Measurements from ENCODE around the gene FBXL7.

Gene FBXL7

DNA sequence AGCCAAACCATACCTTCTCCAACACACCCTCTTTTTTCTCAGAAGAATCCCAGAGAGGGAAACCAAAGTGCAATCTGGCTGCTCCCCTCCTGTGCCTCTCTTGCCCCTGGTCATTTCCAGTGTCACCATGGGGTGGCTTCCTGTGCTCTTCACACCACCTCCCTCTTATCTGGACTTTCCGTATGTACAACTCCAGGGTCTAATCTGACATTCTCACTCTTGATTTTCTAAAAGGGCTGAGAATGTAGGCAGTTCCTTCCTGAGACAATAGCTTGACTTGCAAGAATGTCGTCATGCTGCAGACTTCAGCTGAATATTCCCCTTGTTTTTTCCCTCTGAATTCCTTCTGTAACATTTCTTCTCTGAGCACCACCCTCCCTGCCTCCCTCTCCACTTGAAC, 110.2 kb downstream of the FBXL7 start:
- no peak for DNase-seq (ENCODE audit: low read depth in 1 of 2, low spot score in 1 of 2)

DNA sequence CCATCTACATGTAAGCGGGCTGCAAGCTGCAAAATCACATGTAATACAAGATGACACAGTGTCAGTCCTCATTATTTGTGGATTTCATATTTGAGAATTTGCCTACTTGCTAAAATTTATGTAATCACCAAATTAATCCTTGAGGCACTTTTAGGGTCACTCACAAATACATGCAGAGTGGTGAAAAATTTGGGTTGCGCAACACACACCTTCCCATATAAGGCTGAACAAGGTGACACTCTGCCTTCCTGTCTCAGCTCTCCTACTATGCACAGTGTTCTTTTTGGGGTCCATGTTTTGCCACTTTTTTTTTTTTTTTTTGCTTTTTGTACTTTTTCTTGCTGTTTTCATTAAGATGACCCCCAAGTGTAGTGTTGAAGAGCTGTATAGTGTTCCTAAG, 111.0 kb downstream of the FBXL7 start:
- DNase-seq (ENCODE audit: low read depth in 1 of 2, low spot score in 1 of 2) = no peak

DNA sequence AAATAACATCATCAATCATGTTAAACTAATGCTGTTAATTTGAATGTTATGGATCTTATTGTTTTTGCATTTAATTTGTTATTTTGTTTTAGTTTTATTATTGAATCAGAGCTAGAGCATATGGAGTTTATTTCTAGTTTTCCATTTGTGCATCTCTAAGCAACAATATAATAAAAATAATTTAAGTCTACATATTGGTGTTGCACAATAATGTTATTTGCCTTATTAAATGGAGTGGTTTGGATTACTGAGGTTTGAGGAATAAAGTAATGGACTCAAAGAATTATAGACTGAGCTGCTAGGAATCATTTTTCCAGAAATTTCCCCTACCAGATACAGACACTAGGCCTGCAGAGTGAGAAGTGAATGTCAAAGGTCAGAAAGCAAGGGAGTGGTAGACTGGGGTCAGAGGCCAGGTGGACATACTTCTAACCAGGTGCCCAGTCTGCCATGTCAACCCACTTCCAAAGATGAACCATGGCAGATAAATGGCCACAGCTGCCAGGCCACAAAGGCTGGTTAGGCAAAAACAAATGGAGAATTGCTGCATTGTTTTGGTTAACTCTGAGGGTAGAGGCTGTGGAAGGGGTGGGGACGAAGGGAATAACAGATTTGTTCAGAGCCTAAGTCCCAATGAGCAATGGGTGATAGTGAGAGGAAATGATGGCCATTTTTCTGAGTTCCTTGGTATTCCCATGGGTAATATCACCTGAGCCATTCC, 113.1 kb downstream of the FBXL7 start:
- DNase-seq (ENCODE audit: low read depth in 1 of 2, low spot score in 1 of 2) = no peak

DNA sequence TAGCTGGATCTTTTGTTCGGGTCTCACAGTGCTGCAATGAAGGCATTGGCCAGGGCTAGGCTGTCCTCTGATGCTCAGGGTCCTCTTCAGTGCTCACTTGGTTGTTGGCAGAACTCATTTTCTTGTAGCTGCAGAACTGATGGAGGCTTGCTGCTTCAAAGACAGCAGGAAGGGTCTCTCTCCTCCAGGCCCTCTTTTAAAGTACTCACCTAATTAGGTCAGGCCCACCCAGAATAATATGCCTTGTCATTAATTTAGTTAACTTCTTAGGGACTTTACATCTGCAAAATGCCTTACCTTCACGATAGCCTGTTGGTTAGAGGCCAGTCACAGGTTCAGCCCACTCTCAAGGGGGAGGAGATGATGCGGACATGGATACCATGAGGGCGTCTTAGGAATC, 114.7 kb downstream of the FBXL7 start:
- DNase-seq (ENCODE audit: low read depth in 1 of 2, low spot score in 1 of 2) = no peak

DNA sequence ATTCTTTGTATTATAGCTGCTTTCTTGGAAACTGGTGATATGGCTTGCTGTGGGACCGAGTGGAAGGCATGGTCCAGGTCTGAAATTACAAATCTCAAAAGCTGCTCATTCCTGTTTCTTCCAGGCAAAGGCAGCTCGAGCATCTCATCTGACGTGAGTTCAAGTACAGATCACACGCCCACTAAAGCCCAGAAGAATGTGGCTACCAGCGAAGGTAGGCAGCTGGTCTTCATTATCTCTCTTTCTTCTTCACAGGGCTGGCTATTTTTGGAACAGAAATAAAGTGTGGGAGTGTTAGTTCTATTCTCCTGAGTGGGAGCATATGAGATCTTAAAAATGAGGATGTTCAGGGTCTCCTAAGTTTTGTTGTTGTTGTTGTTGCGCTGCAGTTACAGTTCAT, 115.9 kb downstream of the FBXL7 start:
- no peak for DNase-seq (ENCODE audit: low read depth in 1 of 2, low spot score in 1 of 2)

DNA sequence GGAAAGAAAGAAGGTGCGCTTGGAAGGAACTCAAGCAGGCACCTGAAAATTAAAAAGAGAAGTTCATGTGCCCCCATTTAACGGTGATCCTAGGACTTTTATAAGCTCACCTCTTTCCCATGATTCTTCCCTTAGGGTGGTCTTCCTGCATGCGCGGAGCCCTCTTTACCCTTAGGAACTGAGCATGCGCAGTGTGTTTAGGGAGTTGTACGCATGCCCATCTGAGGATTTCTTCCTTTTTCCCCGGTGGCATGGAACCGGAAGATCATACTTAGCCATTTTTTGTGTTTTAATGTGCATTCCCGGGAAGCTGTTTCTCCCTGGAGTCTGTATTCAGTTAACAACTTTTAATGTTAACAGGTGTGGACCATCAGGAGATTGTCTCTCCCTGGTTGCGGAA, 119.0 kb downstream of the FBXL7 start:
- no peak for DNase-seq (ENCODE audit: low read depth in 1 of 2, low spot score in 1 of 2)

DNA sequence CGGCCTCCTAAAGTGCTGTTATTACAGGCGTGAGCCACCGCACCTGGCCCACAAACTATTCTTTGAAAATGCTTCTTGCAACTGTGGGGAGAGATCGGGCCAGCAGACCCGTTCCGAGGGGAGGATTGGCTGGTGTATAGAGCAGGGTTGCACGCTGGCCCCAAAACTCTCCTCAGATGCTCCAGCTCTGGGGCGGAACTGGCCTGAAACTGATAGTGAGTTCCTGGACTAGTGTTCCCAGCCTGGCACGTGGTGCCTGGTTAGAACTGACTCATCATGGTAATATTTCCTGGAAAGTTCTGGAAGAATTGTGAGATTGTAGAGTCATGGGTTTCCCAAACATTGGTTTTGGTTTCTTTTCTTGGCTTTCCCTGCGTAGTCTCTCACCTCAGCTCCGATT, 120.5 kb downstream of the FBXL7 start:
- no peak for DNase-seq (ENCODE audit: low read depth in 1 of 2, low spot score in 1 of 2)

DNA sequence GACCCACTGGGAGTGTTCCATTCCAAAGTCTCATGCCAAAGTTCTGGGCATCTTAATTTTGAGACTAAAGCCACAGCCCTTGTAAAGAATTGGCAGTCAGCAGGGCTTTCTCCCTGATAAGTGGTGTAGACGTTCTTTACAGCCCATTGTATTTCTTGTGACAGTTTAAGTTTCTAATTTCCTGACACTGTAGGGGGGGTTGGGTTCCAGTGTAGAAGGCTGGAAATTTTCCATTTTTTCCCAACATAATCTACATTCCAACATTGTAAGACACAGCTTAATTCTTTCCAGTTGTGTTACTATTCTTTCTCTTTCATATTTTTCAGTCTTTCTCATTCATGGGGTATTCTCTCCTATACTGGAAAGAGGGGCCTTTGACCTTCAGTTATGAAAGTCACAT, 121.1 kb downstream of the FBXL7 start:
- DNase-seq (ENCODE audit: low read depth in 1 of 2, low spot score in 1 of 2) = no peak

DNA sequence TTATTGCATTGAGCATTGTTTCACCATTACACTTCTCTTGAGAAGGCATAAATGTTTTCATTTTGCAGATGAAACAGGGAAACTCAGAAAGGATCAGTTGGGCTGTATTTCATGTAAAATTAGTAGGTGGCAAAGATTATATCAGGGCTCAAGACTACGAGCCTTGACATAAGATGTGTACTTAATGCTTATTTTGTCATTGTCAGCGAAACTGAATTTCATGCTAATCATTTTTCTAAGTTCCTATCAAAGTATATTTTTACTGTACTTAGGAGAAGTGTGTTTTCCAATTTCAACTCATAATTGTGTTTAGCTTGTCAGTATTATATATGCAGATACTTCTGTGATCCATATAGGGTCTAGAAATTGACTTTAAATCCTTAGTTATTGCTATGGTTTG, 123.8 kb downstream of the FBXL7 start:
- no peak for DNase-seq (ENCODE audit: low read depth in 1 of 2, low spot score in 1 of 2)

DNA sequence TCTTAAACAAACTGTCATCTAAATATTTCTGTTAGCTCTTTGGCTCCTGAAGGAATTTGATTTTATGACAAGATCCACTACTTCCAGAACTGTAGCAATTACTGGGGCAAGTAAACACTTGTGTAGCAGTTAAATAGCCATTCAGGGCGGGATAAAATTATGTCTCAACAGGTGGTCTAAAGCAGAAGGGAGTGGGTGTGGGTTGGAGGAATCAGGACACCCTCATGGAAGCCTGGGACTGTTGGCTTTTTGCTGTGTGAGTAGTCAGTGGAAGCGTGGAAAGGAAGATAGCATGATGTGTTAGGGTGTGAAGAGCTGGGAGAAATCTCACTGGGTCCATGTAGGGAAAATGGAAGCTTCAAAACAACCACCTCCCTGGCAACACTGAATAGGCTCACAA, 127.1 kb downstream of the FBXL7 start:
- no peak for DNase-seq (ENCODE audit: low read depth in 1 of 2, low spot score in 1 of 2)

DNA sequence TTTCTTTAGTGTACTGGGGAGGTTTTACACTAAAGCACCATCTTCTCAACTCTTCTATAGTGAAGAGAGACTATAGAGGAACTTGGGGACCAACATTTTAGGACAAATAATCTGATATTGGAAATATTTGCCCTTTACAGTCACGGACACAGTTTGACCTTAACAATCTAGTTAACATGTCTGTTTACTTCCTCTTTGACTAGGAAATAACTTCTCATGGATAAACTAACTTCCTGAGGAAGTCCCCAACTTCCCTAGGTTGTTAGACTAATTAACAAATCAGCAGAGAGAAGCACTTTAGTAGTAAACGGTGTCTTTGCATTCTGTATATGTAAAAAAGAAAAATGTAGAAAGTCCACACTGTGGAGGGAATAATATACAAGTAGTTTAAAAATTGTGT, 127.7 kb downstream of the FBXL7 start:
- no peak for DNase-seq (ENCODE audit: low read depth in 1 of 2, low spot score in 1 of 2)

DNA sequence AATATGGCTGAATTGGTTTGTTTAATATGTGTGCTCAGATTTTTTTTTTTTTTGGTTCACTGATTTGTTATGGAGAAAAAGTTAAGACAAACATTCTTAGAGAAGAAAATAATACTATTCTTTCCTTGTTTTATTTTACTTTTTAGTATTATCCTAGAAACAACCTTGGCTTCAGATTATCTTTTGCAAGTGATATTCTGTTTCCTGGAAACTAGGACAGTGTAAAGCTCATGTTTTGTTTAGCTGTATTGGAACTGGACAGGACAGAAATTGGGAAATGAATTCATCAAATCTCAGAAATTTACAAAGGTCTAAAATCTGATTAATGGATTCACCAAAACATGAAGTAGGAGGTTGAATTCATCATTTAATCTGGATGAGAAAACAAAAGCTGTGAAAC, 130.5 kb downstream of the FBXL7 start:
- DNase-seq (ENCODE audit: low read depth in 1 of 2, low spot score in 1 of 2) = no peak

DNA sequence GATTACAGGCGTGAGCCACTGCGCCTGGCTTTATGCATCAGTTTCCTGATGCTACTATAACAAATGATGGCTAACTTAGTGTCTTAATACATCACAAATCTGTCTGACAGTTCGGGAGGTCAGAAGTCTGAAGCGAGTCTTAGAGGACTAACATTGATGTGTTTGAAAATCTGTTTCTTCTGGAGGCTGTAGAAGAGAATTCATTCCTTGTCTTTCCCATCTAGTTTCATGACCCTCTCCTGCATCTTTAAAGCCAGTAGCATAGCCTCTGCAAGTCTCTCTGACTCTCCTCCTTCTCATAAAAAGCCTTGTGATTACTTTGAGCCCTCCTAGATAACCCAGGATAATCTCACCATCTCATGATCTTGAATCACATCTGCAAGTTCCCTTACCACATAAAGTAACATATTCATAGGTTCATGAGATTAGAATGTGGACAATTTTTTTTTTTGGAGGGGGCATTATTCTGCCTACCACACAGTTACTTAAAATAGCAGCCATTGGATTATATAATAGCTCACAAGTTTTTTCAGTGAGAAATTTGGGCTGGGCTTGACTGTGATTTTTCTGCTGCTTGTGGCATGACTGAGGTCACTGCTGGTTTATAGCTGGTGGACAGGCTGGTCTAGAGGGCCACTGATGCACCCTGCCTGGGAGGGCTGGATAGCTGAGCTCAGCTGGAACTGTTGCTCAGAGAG, 134.8 kb downstream of the FBXL7 start:
- DNase-seq (ENCODE audit: low read depth in 1 of 2, low spot score in 1 of 2) = no peak

DNA sequence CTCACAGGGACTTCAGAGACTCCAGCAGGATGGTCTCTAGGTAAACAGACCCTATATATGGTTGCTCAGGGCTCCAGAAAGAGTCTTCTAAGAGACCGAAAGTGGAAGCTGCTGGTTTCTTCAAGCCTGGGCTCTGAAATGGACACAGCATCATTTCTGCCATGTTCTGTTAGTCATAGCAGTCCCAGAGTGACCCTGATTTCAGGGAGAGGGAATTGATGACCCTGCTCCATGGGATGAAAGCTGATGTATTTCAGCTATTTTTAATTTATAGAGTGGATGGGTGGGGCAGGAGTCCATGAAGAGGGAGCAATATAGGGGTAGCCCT, 135.3 kb downstream of the FBXL7 start:
- DNase-seq (ENCODE audit: low read depth in 1 of 2, low spot score in 1 of 2) = no peak

DNA sequence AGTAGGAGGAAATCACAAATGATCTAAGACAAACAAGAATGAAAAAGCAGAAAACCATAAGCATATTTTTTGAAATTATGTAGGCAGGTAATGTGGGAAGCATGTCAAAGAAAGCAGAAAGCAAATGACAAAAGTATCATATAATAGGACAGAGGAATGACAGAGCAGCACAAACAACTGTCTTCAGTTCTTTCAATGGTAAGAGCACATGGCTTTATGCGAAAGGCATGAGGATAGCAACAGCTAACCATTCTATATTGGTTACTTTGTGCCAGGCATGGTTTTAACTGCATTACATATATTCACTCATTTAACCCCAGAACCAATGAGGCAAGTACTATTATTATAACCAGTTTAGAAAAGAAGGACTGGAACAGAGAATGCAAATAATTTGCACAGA, 137.4 kb downstream of the FBXL7 start:
- no peak for DNase-seq (ENCODE audit: low read depth in 1 of 2, low spot score in 1 of 2)

DNA sequence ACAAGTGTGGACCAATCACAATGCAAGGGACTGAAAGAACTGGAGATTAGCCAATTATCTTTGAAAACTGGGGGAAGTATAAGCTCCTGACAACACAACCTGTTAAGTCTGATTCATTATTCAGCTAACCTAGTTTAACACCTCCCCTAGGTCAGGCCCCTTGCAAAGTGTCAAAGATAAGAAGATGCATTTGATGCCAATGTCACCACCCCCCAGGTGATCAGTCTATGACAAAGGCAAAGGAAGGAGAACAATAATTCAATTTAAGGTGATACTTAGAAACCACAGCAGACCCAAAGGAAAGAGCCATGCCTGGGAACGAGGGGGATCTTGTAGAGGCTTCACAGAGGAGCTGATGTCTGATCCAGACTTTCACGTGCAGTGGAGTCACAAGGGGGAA, 137.9 kb downstream of the FBXL7 start:
- DNase-seq (ENCODE audit: low read depth in 1 of 2, low spot score in 1 of 2) = no peak

DNA sequence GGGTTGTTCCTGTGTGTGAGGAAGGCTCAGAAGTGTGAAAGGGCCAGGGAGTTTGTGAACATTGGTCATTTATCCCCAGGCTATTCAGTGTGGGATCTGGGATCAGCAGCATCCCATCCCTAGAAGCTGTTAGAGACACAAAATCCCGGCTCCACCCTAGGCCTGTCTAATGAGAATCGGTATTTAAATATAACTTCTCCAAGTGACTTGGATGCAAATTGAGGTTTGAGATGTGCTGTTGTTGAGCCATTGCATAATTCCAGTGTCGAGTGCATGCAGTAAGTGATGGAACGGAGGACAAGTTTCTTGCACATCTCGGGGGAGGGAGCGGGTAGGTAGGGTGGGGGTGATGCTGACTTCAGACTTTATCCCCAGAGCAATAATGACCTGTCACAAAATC, 138.3 kb downstream of the FBXL7 start:
- DNase-seq (ENCODE audit: low read depth in 1 of 2, low spot score in 1 of 2) = no peak

DNA sequence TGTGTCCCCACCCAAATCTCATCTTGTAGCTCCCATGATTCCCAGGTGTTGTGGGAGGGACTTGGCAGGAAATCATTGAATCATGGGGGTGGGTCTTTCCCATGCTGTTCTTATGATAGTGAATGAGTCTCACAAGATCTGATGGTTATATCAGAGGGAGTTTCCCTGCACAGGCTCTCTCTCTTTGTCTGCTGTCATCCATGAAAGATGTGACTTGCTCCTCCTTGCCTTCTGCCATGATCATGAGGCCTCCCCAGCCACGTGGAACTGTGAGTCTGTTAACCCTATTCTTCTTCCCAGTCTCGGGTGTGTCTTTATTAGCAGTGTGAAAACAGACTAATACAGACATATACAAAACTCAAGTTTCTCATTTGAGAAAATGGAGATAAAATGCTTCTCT, 139.3 kb downstream of the FBXL7 start:
- DNase-seq (ENCODE audit: low read depth in 1 of 2, low spot score in 1 of 2) = no peak

DNA sequence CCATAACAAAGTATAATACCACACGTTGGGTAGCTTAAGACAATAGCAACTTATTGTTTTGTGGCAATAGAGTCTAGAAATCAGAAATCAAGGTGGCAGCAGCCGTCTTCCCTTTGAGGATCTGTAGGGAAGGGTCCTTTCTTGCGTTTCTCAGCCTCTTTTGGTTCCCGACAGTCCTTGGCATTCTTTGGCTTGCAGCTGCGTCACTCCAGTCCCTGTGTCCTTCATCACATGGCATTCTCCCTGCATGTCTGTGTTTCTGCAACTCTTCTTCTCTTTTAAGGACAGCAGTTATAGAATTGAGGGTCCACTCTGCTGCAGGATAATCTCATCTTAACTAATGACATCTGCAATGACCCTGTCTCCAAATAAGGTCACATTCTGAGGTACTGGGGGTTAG, 140.1 kb downstream of the FBXL7 start:
- DNase-seq (ENCODE audit: low read depth in 1 of 2, low spot score in 1 of 2) = no peak

DNA sequence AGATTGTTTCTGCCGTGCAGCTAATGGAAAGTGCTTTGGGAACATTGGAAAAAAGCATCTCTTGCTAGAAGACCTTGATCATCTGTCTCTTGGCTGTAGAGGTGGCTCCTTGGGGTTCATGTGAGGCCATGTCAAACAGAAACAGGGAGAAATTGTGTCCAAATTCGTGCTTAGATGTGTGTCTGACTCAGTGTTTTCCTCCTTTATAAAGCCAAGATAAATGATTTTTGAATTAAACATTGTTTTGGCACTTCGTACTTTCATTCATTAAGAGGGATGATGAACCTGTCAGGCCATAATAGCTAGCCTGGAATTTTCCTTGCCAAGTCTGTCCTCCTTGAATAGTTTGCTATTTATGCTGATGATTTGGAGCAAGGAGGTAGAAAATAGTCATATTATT, 143.8 kb downstream of the FBXL7 start:
- DNase-seq (ENCODE audit: low read depth in 1 of 2, low spot score in 1 of 2) = no peak

DNA sequence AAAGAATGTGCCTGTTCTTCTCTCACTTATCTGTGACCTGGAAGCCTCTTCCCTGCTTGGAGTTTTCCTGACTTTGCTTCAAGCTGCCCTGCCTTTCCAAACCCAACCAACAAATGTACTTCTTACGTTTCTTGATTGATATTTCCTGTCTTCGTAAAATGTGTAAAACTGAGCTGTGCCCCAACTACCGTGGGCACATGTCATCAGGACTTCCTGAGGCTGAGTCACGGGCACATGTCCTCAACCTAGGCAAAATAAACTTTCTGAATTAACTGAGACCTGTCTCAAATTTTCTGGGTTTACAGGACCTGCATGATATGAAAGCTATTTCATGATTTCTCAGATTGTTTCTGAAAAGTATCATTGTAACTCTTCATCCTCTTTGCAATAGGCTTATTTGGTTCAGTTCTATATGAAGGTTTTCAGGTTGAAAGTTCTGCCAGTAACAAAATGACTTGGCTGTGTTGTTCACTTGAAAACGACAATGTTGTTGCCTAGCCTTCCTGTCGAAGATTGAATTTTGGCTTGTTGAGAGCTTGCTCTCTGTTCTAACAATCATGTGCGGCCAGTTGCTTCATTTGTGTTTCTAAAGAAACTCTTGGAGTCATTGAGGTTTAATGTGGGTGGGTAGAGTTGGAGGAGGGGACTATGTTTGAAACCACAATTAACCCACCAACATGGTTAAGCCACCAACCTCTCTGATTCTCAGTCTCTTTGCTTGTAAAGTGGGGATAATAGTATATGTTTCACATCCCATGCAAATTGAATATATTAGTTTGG, 145.6 kb downstream of the FBXL7 start:
- DNase-seq (ENCODE audit: low read depth in 1 of 2, low spot score in 1 of 2) = no peak

DNA sequence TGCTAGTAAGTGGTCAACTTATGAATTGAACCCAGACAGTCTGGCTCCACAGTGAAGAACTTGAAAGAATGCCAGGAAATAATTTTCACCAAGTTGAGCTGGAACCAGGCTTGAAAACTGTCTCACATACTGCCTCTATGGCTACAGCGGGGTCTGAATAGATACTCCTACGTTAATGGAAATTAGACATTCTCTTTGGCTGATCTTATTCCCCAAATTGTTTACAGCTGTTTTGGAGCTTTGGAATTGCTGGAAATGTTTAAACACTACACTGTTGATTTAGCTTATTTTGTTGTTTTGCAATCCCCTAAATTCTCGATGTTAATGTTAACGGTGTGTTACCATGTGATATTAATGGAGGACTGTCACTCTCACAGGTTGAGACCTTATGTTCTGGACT, 146.4 kb downstream of the FBXL7 start:
- no peak for DNase-seq (ENCODE audit: low read depth in 1 of 2, low spot score in 1 of 2)

DNA sequence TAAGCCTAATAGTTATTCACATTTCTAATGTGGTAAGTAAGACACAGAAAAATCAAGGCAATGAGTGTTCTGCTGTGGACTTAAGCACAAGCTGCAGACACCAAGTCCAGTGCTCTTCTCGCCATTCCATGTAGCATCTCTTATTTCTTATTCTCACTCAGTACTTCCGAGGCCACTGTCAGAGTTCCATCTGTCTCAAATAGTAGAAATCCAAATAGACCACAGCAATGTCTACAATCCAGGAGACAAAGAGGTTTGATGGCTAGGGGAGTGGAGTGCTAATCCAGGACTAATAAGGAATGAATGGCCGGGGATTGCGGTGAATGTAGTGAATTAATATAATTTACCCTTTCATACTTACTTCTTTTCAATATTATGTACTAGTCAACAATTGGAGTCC, 147.3 kb downstream of the FBXL7 start:
- DNase-seq (ENCODE audit: low read depth in 1 of 2, low spot score in 1 of 2) = no peak
